ENCODE results near the gene KLB.
A peak's percentile ranks its signal among the peaks of the same experiment; 100 is the strongest.
"Not testable (repeated sequence)": the region's sequence is repeated elsewhere in the genome, so short reads cannot be mapped to it uniquely, and the experiment has no call there.

KLB gene

DNA sequence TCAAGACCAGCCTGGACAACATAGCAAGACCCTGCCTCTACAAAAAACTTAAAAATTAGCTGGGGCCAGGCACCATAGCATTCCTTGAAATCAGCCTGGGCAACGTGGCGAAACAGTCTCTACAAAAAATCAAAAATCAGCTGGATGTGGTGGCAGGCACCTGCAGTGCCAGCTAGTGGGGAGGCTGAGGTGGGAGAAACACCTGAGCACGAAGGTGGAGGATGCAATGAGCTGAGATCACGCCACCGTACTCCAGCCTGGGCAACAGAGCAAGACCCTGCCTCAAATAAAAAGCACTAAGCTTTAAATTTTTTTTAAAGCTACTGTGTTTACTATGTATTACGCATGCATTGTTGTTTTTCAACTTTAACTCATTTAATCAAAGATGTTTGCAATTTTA, 48.8 kb downstream of the KLB start:
- DNase-seq (ENCODE audit: extremely low read depth, low read depth) = no peak
- TF ChIP-seq, protein P1, sequence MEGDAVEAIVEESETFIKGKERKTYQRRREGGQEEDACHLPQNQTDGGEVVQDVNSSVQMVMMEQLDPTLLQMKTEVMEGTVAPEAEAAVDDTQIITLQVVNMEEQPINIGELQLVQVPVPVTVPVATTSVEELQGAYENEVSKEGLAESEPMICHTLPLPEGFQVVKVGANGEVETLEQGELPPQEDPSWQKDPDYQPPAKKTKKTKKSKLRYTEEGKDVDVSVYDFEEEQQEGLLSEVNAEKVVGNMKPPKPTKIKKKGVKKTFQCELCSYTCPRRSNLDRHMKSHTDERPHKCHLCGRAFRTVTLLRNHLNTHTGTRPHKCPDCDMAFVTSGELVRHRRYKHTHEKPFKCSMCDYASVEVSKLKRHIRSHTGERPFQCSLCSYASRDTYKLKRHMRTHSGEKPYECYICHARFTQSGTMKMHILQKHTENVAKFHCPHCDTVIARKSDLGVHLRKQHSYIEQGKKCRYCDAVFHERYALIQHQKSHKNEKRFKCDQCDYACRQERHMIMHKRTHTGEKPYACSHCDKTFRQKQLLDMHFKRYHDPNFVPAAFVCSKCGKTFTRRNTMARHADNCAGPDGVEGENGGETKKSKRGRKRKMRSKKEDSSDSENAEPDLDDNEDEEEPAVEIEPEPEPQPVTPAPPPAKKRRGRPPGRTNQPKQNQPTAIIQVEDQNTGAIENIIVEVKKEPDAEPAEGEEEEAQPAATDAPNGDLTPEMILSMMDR (IDR thresholded peaks at IDR 0.05; ENCODE audit: low read depth, low read length) = no peak

DNA sequence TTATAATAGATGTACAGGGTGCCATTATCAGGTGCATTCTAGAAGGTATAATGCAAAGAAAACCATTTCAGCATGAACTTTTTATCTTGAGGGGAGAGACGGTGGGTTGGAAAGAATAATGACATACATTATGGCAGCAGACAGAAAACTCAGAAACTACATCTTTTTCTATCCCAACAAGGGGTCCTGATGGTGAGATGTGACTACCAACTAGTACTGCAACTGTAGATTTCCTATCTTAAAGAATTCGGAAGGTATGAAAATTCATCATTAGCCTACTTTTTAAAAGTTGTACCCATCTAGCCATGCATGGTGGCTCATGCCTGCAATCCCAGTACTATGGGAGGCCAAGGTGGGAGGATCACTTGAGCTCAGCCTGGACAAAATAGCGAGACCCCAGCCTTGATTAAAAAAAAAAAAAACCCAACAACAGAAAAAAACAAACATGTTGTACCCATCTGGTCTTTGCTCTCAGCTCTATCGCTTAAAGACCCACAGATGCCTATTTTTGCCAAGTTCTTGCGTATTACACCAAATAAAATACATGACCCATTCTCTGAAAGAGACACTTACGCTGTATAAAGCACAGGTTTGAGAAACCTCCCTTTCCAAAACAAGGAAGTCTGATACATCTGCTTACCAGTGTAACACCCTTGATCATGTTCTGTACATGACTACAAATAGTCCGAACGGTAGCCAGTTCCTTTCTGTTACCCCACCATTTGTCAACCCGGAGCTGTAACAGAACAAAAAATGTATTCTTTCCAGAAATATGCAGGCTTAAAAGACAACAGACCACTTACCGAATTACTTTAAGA, 50.4 kb downstream of the KLB start:
- TF ChIP-seq, protein P1 (IDR thresholded peaks at IDR 0.05; ENCODE audit: low read depth, low read length) = no peak
- no peak for DNase-seq (ENCODE audit: extremely low read depth, low read depth)

DNA sequence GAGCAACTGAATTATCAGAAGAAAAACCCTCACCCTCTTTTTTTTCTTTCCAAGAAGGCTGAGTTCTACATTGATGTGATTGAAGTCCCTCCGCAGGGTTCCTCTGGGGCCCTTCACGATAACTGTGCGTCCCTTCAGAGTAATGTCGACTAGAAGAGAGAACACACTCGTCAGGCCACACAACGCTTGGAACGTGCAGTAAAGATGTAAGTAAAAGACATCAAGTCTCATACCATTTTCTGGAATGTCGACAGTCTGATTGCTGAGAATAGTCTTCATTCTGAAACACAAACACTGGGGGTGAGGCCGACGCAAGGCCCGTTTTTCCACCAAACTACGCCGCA, 51.4 kb downstream of the KLB start:
- DNase-seq (ENCODE audit: extremely low read depth, low read depth) = not testable (repeated sequence)

DNA sequence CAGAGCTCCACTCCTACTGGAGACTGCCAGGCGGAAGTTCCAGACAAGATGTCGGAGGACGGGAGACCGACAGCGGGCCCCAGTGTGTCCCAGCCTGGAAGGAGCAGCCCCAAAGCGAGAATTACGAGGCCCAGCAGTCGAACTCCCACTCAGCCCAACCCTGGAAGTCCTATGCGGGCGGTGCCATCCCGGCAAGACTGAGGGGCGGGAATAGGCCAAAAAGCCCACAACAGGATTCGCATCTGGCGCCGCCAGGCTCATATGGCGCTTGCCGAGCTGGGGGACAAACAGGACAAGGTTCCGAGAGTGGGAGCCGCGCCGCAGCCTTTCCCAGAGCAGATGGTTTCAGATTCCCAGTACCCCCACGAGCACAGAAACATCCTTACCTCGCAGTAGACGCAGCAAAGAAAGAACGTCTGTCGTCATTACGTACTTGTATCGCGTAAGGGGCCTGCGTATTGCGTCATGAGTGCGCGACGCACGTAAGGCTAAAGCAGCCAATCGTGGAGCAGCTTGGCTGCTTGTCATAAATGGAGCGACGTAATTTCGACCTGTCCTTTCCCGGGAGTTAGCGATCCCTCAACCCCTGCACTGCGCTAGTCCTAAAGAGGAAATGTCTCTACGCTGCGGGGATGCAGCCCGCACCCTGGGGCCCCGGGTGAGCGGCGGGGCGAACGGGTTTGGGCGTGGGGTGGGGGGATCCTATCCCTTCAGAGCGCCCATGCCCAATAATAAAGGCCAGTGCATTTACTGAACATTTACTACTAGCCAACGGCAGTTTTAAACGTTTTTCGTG, 52.0 kb downstream of the KLB start, which contains the start of the genes LIAS and RPL9:
TSS of gene LIAS (plus strand) at position 552 of the 796 bp plus-strand sequence. CDS start at position 614, 62 bp downstream.
TSS of gene RPL9 (minus strand) at position 418 of the 796 bp plus-strand sequence. CDS start 483 bp downstream, outside the sequence.
- DNase-seq (ENCODE audit: extremely low read depth, low read depth) = peak; percentile 99
- TF ChIP-seq, protein P1 (IDR thresholded peaks at IDR 0.05; ENCODE audit: low read depth, low read length) = no peak

DNA sequence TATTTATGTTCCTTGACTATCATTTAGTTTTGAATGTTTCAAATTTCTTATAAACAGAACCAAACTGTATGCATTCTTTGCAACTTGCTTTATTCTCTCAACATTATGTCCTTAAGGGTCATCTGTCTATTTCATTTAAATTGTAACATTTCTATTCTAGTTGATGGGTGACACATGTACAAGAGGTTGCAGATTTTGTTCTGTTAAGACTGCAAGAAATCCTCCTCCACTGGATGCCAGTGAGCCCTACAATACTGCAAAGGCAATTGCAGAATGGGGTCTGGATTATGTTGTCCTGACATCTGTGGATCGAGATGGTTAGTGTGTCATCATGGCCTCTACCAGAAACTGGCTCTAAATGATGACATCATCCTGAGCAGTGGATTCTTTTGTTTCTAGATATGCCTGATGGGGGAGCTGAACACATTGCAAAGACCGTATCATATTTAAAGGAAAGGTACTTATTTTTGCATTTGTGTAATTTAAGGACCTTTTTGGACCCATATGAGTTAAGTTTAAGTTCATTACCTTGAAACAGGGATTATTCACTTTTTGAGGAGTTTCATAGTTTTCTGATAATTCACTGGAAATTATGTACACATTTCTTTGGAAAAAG, 58.3 kb downstream of the KLB start:
- TF ChIP-seq, protein P1 (IDR thresholded peaks at IDR 0.05; ENCODE audit: low read depth, low read length) = peak; percentile 2; the same call in 1 of the 2 replicates
- no peak for DNase-seq (ENCODE audit: extremely low read depth, low read depth)

DNA sequence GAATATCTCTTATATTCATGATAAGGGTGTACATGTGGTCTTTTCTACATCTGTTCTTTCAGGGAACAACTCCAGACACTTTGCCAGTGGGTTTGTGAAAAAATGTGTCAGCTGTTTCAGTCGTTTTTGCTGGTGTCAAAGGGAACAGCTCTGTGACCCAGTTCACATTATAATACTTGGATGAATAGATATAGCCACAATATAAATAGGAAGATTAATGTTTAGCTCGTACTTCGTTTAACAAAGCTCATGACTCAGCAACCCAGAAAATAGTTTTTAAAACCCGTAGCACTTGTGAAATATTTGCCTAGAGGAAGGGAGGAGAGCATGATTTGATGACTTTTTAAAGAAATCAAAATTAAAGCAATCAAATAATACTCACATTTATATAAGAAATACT, 60.0 kb downstream of the KLB start:
- TF ChIP-seq, protein P1 (IDR thresholded peaks at IDR 0.05; ENCODE audit: low read depth, low read length) = no peak

DNA sequence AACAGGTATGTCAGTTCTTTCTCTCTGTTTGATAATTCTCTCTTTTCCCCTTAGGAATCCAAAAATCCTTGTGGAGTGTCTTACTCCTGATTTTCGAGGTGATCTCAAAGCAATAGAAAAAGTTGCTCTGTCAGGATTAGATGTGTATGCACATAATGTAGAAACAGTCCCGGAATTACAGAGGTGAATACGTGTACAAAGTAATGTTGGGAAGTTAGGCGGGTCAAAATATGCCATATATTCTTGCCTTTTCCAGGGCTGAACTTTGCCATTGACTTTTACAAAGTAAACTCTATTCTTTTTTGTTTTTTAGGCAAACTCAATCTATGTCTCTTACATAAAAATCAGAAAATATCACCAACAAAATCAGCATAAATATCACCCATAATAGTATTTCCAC, 60.7 kb downstream of the KLB start:
- no peak for DNase-seq (ENCODE audit: extremely low read depth, low read depth)
- TF ChIP-seq, protein P1 (IDR thresholded peaks at IDR 0.05; ENCODE audit: low read depth, low read length) = no peak

More for the DNA sequence above, 60.0 kb downstream of the KLB start:
- no peak for DNase-seq (ENCODE audit: extremely low read depth, low read depth)
